K562 (cell line): ENCODE results near the gene TRIM27. TPM values are rescaled to one million over a fixed set of nuclear protein-coding genes. Genes with fewer than 3 reads are reported as not detected.

Experiments used
- BACH1 ChIP-seq: fragments of 200-800 bp; sonication (Bioruptor generic); IDR thresholded peaks from 2 replicates; pipeline ENCODE4 v1.6.1; 2016; ENCODE audit warnings: missing genetic modification characterization, missing compliant biosample characterization
- CTBP1 ChIP-seq: fragments of 450-650 bp; IDR thresholded peaks from 2 replicates; pipeline ENCODE4 v1.6.1; 2016; ENCODE audit warnings: borderline replicate concordance
- POLR3A ChIP-seq: IDR thresholded peaks from 2 replicates; pipeline ENCODE4 v1.6.1; 2011; ENCODE audit warnings: borderline replicate concordance, mild to moderate bottlenecking, moderate library complexity; ENCODE audit not compliant: insufficient read length, insufficient read depth; ENCODE audit errors: extremely low read depth
- SNAPC5 ChIP-seq: fragments of 250-450 bp; sonication (Bioruptor Pico); IDR thresholded peaks from 2 replicates; pipeline ENCODE4 v1.8.0; 2021; ENCODE audit warnings: moderate library complexity, mild to moderate bottlenecking, inconsistent platforms
- polyA plus RNA-seq, 8 experiments: library from polyadenylated mRNA; depleted of rRNA in 4 of 8; stranded (reverse) in 5 of 8; unstranded in 3 of 8; fragments of >200 nt; fragmentation: Nextera tagmentation in 2 of 8; fragmentation: Illumina TruSeq in 1 of 8; extraction: Ambion mirVana in 2 of 8; extraction: Trizol in 1 of 8; gene quantifications; 2 replicates each; pipeline versions ENCODE4 v1.2.1 to v1.2.3, GENCODE V29; 2011 to 2014; ENCODE audit warnings: inconsistent platforms in 1 of 8, missing spikeins in 1 of 8
- total RNA-seq, 7 experiments: library from RNA; depleted of rRNA in 6 of 7; stranded (reverse); fragments of >200 nt in 6 of 7; fragmentation: Illumina TruSeq in 2 of 7; extraction: Trizol in 2 of 7; gene quantifications; 2 replicates each; pipeline versions ENCODE4 v1.2.1 to v1.2.3, GENCODE V29; 2011 to 2021; ENCODE audit warnings: low replicate concordance in 1 of 7
- TF ChIP-seq, protein P1 (sequence below): fragments of 200-800 bp; sonication (Bioruptor generic); IDR thresholded peaks from 2 replicates; pipeline ENCODE4 v1.6.1; 2016; ENCODE audit warnings: missing genetic modification characterization, missing compliant biosample characterization

Gene TRIM27
- total and polyA plus RNA-seq, 9 of the 15 experiments (the other 6 are each of a cell fraction or from before 2014, with no cell fraction given), result 37.7 to 235 (median 122) TPM

GRCh38 chr6:28960846-28961500 is 37.2 kb upstream of the TRIM27 start (continued):
- TF ChIP-seq, protein P1, sequence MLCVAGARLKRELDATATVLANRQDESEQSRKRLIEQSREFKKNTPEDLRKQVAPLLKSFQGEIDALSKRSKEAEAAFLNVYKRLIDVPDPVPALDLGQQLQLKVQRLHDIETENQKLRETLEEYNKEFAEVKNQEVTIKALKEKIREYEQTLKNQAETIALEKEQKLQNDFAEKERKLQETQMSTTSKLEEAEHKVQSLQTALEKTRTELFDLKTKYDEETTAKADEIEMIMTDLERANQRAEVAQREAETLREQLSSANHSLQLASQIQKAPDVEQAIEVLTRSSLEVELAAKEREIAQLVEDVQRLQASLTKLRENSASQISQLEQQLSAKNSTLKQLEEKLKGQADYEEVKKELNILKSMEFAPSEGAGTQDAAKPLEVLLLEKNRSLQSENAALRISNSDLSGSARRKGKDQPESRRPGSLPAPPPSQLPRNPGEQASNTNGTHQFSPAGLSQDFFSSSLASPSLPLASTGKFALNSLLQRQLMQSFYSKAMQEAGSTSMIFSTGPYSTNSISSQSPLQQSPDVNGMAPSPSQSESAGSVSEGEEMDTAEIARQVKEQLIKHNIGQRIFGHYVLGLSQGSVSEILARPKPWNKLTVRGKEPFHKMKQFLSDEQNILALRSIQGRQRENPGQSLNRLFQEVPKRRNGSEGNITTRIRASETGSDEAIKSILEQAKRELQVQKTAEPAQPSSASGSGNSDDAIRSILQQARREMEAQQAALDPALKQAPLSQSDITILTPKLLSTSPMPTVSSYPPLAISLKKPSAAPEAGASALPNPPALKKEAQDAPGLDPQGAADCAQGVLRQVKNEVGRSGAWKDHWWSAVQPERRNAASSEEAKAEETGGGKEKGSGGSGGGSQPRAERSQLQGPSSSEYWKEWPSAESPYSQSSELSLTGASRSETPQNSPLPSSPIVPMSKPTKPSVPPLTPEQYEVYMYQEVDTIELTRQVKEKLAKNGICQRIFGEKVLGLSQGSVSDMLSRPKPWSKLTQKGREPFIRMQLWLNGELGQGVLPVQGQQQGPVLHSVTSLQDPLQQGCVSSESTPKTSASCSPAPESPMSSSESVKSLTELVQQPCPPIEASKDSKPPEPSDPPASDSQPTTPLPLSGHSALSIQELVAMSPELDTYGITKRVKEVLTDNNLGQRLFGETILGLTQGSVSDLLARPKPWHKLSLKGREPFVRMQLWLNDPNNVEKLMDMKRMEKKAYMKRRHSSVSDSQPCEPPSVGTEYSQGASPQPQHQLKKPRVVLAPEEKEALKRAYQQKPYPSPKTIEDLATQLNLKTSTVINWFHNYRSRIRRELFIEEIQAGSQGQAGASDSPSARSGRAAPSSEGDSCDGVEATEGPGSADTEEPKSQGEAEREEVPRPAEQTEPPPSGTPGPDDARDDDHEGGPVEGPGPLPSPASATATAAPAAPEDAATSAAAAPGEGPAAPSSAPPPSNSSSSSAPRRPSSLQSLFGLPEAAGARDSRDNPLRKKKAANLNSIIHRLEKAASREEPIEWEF, result peak; percentile 53; the same call in 1 of the 2 replicates
- peak; percentile 59; the same call in 1 of the 2 replicates for TF ChIP-seq BACH1
- no peak for TF ChIP-seq SNAPC5 (CRISPR knock-in tag)
- no peak for TF ChIP-seq POLR3A
- TF ChIP-seq CTBP1, result peak; percentile 89
